ENCODE data around the gene QRICH1. TPM values are rescaled to one million over a fixed set of nuclear protein-coding genes. Genes with fewer than 3 reads are reported as not detected.

Gene QRICH1
- total RNA-seq, 4 donors from 2014 or later: 69.0 to 140 (median 104) TPM

DNA sequence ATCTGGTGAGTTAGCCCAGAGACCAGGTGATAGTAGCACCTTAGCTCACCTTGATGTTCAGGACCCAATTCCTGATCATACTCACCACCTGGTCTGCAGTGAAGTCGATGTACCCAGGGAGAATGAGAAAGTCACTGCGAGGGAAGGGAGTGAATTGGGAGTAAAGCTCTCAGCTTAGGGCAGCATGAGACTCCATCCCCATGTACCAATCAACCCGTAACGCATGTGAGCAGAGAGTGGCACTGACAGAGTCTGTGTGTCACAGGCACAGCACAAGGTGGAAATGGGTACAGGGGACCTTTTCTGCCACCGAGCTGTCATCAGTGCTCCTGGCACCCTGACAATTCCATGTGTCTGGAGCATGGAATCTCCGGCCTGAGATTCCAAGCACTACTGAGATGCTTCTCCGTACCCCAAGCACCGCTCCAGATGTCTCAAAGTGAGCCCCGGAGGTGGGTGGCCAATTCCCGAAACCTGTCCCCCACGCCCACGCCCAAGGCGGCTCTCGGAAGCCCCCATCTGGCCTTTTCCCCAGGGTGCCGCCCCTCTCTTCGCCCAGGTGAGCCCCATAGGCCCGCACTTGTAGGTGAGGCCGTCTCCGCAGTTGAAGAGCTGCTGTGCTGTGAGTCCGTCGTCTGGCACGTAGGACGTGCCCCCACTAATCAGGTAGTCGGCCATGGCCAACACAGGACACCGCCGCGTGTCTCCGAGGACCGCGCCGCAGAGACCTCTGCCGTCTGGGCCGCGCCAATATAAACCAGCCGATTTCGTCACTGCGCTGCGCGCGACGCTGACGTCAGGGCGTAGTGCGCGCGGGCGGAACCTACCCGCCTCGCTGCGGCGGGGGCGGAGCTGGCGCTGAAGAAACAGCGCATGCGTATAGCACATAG is 65.0 kb downstream of the QRICH1 start, which contains the start of gene IMPDH2:
Gene IMPDH2, minus strand, starts transcription at position 726 of the 890 bp plus-strand sequence. Its CDS starts 48 bp downstream, at position 678.
- H3K27ac ChIP-seq: peak within 1 kb of the TSS; percentile 91 to 97
- H3K4me1 ChIP-seq: peaks cover 5% of the 10 kb centered on the region in 2 donors
- H3K27me3 ChIP-seq: no peaks in the 10 kb centered on the region
- intact Hi-C loops (cut with DNase I; ENCODE audit: low total_unique reads): no loop called here
- no peaks in the 10 kb centered on the region for H3K36me3 ChIP-seq
- H3K9me3 ChIP-seq: no peaks in the 10 kb centered on the region
- peak; percentile 92 to 95 for DNase-seq
- peak within 1 kb of the TSS; percentile 72 to 78 for H3K4me3 ChIP-seq
- TF ChIP-seq, protein P1, sequence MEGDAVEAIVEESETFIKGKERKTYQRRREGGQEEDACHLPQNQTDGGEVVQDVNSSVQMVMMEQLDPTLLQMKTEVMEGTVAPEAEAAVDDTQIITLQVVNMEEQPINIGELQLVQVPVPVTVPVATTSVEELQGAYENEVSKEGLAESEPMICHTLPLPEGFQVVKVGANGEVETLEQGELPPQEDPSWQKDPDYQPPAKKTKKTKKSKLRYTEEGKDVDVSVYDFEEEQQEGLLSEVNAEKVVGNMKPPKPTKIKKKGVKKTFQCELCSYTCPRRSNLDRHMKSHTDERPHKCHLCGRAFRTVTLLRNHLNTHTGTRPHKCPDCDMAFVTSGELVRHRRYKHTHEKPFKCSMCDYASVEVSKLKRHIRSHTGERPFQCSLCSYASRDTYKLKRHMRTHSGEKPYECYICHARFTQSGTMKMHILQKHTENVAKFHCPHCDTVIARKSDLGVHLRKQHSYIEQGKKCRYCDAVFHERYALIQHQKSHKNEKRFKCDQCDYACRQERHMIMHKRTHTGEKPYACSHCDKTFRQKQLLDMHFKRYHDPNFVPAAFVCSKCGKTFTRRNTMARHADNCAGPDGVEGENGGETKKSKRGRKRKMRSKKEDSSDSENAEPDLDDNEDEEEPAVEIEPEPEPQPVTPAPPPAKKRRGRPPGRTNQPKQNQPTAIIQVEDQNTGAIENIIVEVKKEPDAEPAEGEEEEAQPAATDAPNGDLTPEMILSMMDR (IDR thresholded peaks at IDR 0.05): peak in 3 of 4 experiments; percentile 28 to 46 (median 28)
- peak; percentile 87 to 99 for TF ChIP-seq POLR2A (IDR thresholded peaks at IDR 0.05)

DNA sequence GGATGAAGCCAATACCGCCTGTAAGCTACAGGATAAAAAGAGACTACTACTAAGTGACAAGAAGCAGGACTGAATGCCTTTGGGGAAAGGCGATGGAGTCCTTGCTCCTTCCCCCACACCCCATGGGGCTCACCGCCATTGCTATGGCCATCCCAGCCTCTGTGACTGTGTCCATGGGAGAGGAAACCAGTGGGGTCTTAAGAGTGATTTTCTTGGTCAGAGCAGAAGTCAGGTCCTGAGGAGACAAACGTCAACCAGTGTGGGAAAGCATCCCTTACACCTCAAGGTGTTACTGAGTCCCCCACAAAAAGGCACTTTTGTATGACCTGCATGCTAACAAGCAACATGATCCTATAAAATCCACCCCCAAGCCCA is 65.6 kb downstream of the QRICH1 start:
- no peaks in the 10 kb centered on the region for H3K36me3 ChIP-seq

DNA sequence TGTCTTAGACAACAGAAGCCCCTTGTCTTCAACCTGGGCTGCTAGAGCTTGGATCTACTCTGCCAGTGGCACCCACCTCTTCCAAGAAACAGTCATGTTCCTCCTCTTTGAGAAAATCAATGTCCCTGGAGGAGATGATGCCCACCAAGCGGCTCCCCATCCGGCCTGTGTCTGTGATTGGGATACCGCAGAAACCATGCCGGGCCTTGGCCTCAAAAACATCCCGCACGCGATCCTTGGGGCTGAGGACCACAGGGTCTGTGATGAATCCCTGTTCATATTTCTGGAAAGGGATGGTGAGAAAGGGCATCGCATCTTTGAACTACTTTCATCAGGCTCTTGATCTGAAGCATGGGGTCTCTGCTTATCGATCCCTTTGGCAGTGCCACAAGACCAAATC is 66.2 kb downstream of the QRICH1 start:
- Histone ChIP-seq H3K27ac (no peak overlapping the region), H3K27me3 (no peaks in the 10 kb centered on the region), H3K4me1 (peaks cover 5% of the 10 kb centered on the region in 2 donors), H3K36me3 (no peaks in the 10 kb centered on the region), H3K9me3 (no peaks in the 10 kb centered on the region), H3K4me3 (no peak overlapping the region)
- DNase-seq: no peak
- intact Hi-C loops (cut with DNase I; ENCODE audit: low total_unique reads): no loop called here
- TF ChIP-seq POLR2A (IDR thresholded peaks at IDR 0.05): no peak

More for the DNA sequence above, 65.6 kb downstream of the QRICH1 start:
- DNase-seq: no peak
- no peak for TF ChIP-seq POLR2A (IDR thresholded peaks at IDR 0.05)
- TF ChIP-seq, protein P1 (IDR thresholded peaks at IDR 0.05): no peak
- Histone ChIP-seq H3K27me3 (no peaks in the 10 kb centered on the region), H3K4me3 (peak overlapping the region in 1 of 2 donors; percentile 72), H3K27ac (peak overlapping the region; percentile 91 to 97), H3K4me1 (peaks cover 5% of the 10 kb centered on the region in 2 donors), H3K9me3 (no peaks in the 10 kb centered on the region)
- intact Hi-C loops (cut with DNase I; ENCODE audit: low total_unique reads): no loop called here

DNA sequence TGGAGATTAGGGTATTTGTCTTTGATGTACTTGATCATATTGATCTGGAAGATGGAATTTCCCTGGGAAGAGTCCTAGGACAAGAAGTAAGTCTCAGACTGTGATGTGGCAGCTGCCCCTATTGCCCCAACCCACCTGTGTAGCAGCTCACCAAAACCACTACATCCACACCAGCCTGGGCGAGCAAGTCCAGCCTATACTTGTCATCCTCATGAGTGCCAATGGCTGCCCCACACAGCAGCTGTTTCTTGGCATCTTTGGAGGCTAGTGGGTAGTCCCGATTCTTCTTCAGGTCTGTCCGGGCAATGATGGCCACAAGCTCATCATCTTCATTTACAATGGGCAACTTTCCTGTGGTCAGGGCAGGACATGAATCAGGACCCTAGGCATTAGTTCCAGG is 67.3 kb downstream of the QRICH1 start:
- H3K9me3 ChIP-seq: no peaks in the 10 kb centered on the region
- H3K4me1 ChIP-seq: peaks cover 5% of the 10 kb centered on the region in 2 donors
- H3K36me3 ChIP-seq: no peaks in the 10 kb centered on the region
- no peaks in the 10 kb centered on the region for H3K27me3 ChIP-seq
- intact Hi-C loops (cut with DNase I; ENCODE audit: low total_unique reads): no loop called here
- no peak overlapping the region for H3K27ac ChIP-seq
- H3K4me3 ChIP-seq: no peak overlapping the region
- no peak for TF ChIP-seq POLR2A (IDR thresholded peaks at IDR 0.05)
- TF ChIP-seq, protein P1 (IDR thresholded peaks at IDR 0.05): no peak
- DNase-seq: no peak

DNA sequence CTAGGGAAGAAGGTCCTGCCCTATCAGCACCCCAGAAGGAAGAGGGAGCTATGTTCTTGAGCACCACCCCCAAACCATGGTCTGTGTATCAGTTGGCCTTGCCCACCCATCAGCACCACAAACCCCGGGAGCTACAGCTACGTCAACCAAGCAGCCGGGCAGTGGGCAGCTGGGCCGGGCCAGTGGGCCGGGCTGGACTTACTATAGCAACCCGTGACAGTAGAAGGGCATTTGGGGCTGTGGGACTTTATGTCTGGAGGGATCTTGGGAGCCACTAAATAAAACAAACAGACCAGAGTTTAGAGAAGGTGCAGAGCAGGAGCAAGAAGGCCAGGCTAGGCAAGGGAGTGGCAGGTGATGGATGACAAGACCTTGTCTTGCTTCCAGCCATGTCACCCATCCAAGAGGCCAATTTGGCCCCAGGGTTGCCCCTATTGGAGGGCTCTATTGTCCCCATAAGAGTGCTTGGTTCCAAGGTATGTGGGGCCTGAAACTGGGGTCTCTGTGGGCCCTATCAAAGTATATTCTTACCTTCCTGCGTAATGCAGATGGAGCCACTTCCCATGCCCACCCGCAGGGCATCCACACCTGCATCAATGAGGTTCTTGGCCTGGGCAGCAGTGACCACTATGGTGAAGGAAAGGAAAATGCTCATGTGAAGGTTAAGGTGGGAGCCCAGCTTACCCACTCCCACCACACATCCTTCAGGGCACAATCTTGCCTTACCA is 67.9 kb downstream of the QRICH1 start:
- Histone ChIP-seq H3K4me3 (no peak overlapping the region), H3K36me3 (no peaks in the 10 kb centered on the region), H3K4me1 (peaks cover 5% of the 10 kb centered on the region in 2 donors), H3K27me3 (no peaks in the 10 kb centered on the region), H3K9me3 (no peaks in the 10 kb centered on the region), H3K27ac (no peak overlapping the region)
- TF ChIP-seq, protein P1 (IDR thresholded peaks at IDR 0.05): no peak
- TF ChIP-seq POLR2A (IDR thresholded peaks at IDR 0.05): no peak
- intact Hi-C loops (cut with DNase I; ENCODE audit: low total_unique reads): no loop called here
- DNase-seq: no peak

Measured in uterus (tissue), 4 donors.